H1 (cell line): ENCODE data around the gene RNF113B. TPM values are rescaled to one million over a fixed set of nuclear protein-coding genes. Genes with fewer than 3 reads are reported as not detected.

Experiments used
- CTCF ChIA-PET: fragments of 300-600 bp; sonication (Branson Sonifier 250); formaldehyde crosslinking; loops from one replicate; lab custom pipeline; 2021; ENCODE audit not compliant: partially characterized antibody; lab: Charles Lee
- POLR2A ChIA-PET: fragments of 300-600 bp; sonication (Branson Sonifier 250); formaldehyde crosslinking; loops from one replicate; lab custom pipeline; 2021; ENCODE audit warnings: inconsistent platforms; ENCODE audit not compliant: partially characterized antibody; lab: Charles Lee
- DNase-seq, 2 experiments: peaks; one replicate each; pipeline versions ENCODE4 v3.0.0 to v3.0.0-alpha.2; 2010 to 2022; ENCODE audit warnings: low spot score in 2 of 2, low read depth in 1 of 2, mixed read lengths in 1 of 2
- FAIRE-seq: peaks from 2 replicates; lab custom pipeline; 2011; peaks lifted over from hg19 to GRCh38; lab: Jason Lieb, UNC
- H2AFZ ChIP-seq: 2 replicates; pipeline ENCODE4 v1.8.1; 2012; ENCODE audit warnings: low read length, inconsistent platforms
- H2AK5ac ChIP-seq: 2 replicates; pipeline ENCODE4 v1.6.1; 2013; ENCODE audit warnings: low read depth, low read length
- H2BK120ac ChIP-seq: replicated peaks from 2 replicates; pipeline ENCODE3; 2013; ENCODE audit warnings: low read depth, low read length, inconsistent platforms
- H2BK12ac ChIP-seq: 2 replicates; pipeline ENCODE4 v1.6.1; 2013; ENCODE audit warnings: low read depth, low read length
- H2BK15ac ChIP-seq: 2 replicates; pipeline ENCODE4 v1.6.1; 2013; ENCODE audit warnings: low read length
- H2BK20ac ChIP-seq: 2 replicates; pipeline ENCODE4 v1.6.1; 2013; ENCODE audit warnings: low read length
- H2BK5ac ChIP-seq: 2 replicates; pipeline ENCODE4 v1.6.1; 2013; ENCODE audit warnings: low read depth, low read length
- H3K14ac ChIP-seq: 2 replicates; pipeline ENCODE4 v1.6.1; 2013; ENCODE audit warnings: inconsistent platforms; ENCODE audit not compliant: insufficient read length
- H3K18ac ChIP-seq: 2 replicates; pipeline ENCODE4 v1.6.1; 2013; ENCODE audit warnings: low read length; ENCODE audit errors: extremely low read depth
- H3K23ac ChIP-seq: 2 replicates; pipeline ENCODE4 v1.6.1; 2013; ENCODE audit warnings: inconsistent platforms; ENCODE audit not compliant: insufficient read length
- H3K23me2 ChIP-seq: 2 replicates; pipeline ENCODE4 v1.6.1; 2013; ENCODE audit warnings: low read depth, low read length
- H3K27ac ChIP-seq: 2 replicates; pipeline ENCODE4 v1.6.1; 2011; ENCODE audit warnings: low read depth, low read length, inconsistent platforms
- H3K27me3 ChIP-seq, 4 experiments: replicated peaks in 1 of 4; 1 replicate in 1 of 4; 2 replicates in 3 of 4; pipeline versions ENCODE4 v1.6.1 to v1.8.1; 2011 to 2013; ENCODE audit warnings: low read length in 3 of 4, mild to moderate bottlenecking in 3 of 4, inconsistent platforms in 2 of 4, mixed read lengths in 2 of 4, moderate library complexity in 1 of 4; ENCODE audit not compliant: control insufficient read depth in 3 of 4, insufficient read depth in 3 of 4; ENCODE audit errors: extremely low read depth in 1 of 4
- H3K36me3 ChIP-seq, 4 experiments: 2 replicates each; pipeline versions ENCODE4 v1.6.1 to v1.8.1; 2011 to 2013; ENCODE audit warnings: mild to moderate bottlenecking in 4 of 4, low read length in 3 of 4, moderate library complexity in 2 of 4, control low read depth in 1 of 4, inconsistent platforms in 1 of 4; ENCODE audit not compliant: insufficient read depth in 4 of 4, control insufficient read depth in 2 of 4
- H3K4ac ChIP-seq: replicated peaks from 2 replicates; pipeline ENCODE3; 2013; ENCODE audit warnings: low read length, low read depth, mixed read lengths, inconsistent platforms; ENCODE audit not compliant: insufficient read length
- H3K4me1 ChIP-seq, 4 experiments: replicated peaks in 1 of 4; 1 replicate in 1 of 4; 2 replicates in 3 of 4; pipeline versions ENCODE4 v1.6.1 to v1.8.1; 2011 to 2013; ENCODE audit warnings: low read length in 3 of 4, inconsistent platforms in 2 of 4, mixed read lengths in 1 of 4; ENCODE audit not compliant: insufficient read depth in 4 of 4, control insufficient read depth in 3 of 4
- H3K4me2 ChIP-seq, 2 experiments: 2 replicates each; pipeline versions ENCODE4 v1.6.1 to v1.8.1; 2011 to 2013; ENCODE audit warnings: low read depth in 2 of 2, low read length in 2 of 2, control low read depth in 1 of 2, inconsistent platforms in 1 of 2, mild to moderate bottlenecking in 1 of 2; ENCODE audit not compliant: insufficient read depth in 1 of 2
- H3K4me3 ChIP-seq, 4 experiments: fragments of 200-600, 300-600 bp in 1 of 4; sonication (generic), shearing (Covaris generic), sonication (Bioruptor Twin) in 1 of 4; 2 replicates each; pipeline versions ENCODE4 v1.5.1 to v1.8.1; 2011 to 2016; ENCODE audit warnings: low read length in 4 of 4, low read depth in 3 of 4, control low read depth in 2 of 4, inconsistent platforms in 2 of 4, mild to moderate bottlenecking in 2 of 4, mixed read lengths in 1 of 4, moderate library complexity in 1 of 4; ENCODE audit not compliant: insufficient read depth in 2 of 4; ENCODE audit errors: extremely low read depth in 1 of 4
- H3K56ac ChIP-seq: replicated peaks from 2 replicates; pipeline ENCODE3; 2013; ENCODE audit warnings: low read depth, mild to moderate bottlenecking, mixed read lengths, low read length, inconsistent platforms; ENCODE audit not compliant: insufficient read length
- H3K79me1 ChIP-seq: 2 replicates; pipeline ENCODE4 v1.6.1; 2013; ENCODE audit warnings: low read depth, low read length, control low read depth
- H3K79me2 ChIP-seq, 2 experiments: 2 replicates each; pipeline versions ENCODE4 v1.6.1 to v1.8.1; 2012 to 2013; ENCODE audit warnings: low read length in 2 of 2, mild to moderate bottlenecking in 2 of 2, inconsistent platforms in 1 of 2; ENCODE audit not compliant: insufficient read depth in 2 of 2, control insufficient read depth in 1 of 2
- H3K9ac ChIP-seq, 4 experiments: replicated peaks in 1 of 4; 1 replicate in 1 of 4; 2 replicates in 3 of 4; pipeline versions ENCODE4 v1.6.1 to v1.8.1; 2011 to 2013; ENCODE audit warnings: low read depth in 3 of 4, low read length in 3 of 4, control low read depth in 2 of 4, mild to moderate bottlenecking in 2 of 4, moderate library complexity in 2 of 4, inconsistent platforms in 1 of 4; ENCODE audit errors: extremely low read depth in 1 of 4
- H3K9me3 ChIP-seq, 2 experiments: 2 replicates each; pipeline versions ENCODE4 v1.6.1 to v1.8.1; 2012 to 2013; ENCODE audit warnings: mild to moderate bottlenecking in 2 of 2, moderate library complexity in 2 of 2, control low read depth in 1 of 2, inconsistent platforms in 1 of 2, low read depth in 1 of 2, low read length in 1 of 2, mixed read lengths in 1 of 2; ENCODE audit not compliant: insufficient read depth in 2 of 2
- H4K20me1 ChIP-seq, 2 experiments: replicated peaks in 1 of 2; 2 replicates each; pipeline versions ENCODE3 to v1.8.1; 2011 to 2013; ENCODE audit warnings: inconsistent platforms in 2 of 2, low read length in 2 of 2, mild to moderate bottlenecking in 1 of 2; ENCODE audit not compliant: insufficient read depth in 2 of 2, control insufficient read depth in 1 of 2
- H4K5ac ChIP-seq: 2 replicates; pipeline ENCODE4 v1.6.1; 2013; ENCODE audit warnings: low read length, low read depth, mixed read lengths, inconsistent platforms; ENCODE audit not compliant: insufficient read length
- H4K8ac ChIP-seq: 2 replicates; pipeline ENCODE4 v1.8.0; 2013; ENCODE audit warnings: mild to moderate bottlenecking, moderate library complexity, low read length, inconsistent platforms; ENCODE audit not compliant: insufficient read depth; ENCODE audit errors: extremely low read depth
- H4K91ac ChIP-seq: replicated peaks from 2 replicates; pipeline ENCODE3; 2013; ENCODE audit warnings: low read length, mixed read lengths, inconsistent platforms; ENCODE audit not compliant: insufficient read length
- CHD1 ChIP-seq: IDR thresholded peaks from 2 replicates; pipeline ENCODE4 v1.6.1; 2012; ENCODE audit warnings: low read depth, low read length, improper control_type of control experiment
- EGR1 ChIP-seq: IDR thresholded peaks from 2 replicates; pipeline ENCODE4 v1.6.1; 2011; ENCODE audit warnings: low read depth, low read length, borderline replicate concordance
- GTF2F1 ChIP-seq: IDR thresholded peaks from 2 replicates; pipeline ENCODE4 v1.6.1; 2012; ENCODE audit warnings: low read depth, low read length, improper control_type of control experiment, borderline replicate concordance
- KDM5A ChIP-seq: fragments of 200-600 bp; IDR thresholded peaks from 2 replicates; pipeline ENCODE4 v1.7.1; 2012; ENCODE audit warnings: mild to moderate bottlenecking, low read length, inconsistent platforms, mixed read lengths
- SAP30 ChIP-seq: fragments of 300-600 bp; sonication (generic); IDR thresholded peaks from 2 replicates; pipeline ENCODE4 v1.7.1; 2012; ENCODE audit warnings: low read length, moderate library complexity, mild to moderate bottlenecking, inconsistent platforms; ENCODE audit not compliant: insufficient read depth, insufficient replicate concordance
- TEAD4 ChIP-seq: IDR thresholded peaks from 2 replicates; pipeline ENCODE4 v1.6.1; 2012; ENCODE audit warnings: low read depth, low read length, inconsistent platforms, mixed read lengths
- ZNF274 ChIP-seq: IDR thresholded peaks from 2 replicates; pipeline ENCODE4 v1.7.0; 2012; ENCODE audit warnings: low read length, borderline replicate concordance; ENCODE audit errors: extremely low read depth
- WGBS, 2 experiments: shearing (Covaris generic) in 1 of 2; methylation state at CpG; one replicate each; pipeline versions ENCODE4 v1.1.6 to v1.1.7; 2013 to 2015; ENCODE audit warnings: low lambda C conversion rate in 2 of 2, mixed read lengths in 2 of 2, inconsistent platforms in 1 of 2, low coverage in 1 of 2, missing lambda C conversion rate in 1 of 2; ENCODE audit not compliant: insufficient replicate concordance in 2 of 2, insufficient coverage in 1 of 2, insufficient read length in 1 of 2; ENCODE audit errors: extremely low coverage in 1 of 2, missing lambda C conversion rate in 1 of 2; 5-methylcytosine and 5-hydroxymethylcytosine counted together
- polyA plus RNA-seq, 7 experiments: library from polyadenylated mRNA; depleted of rRNA in 3 of 7; stranded (reverse) in 5 of 7; unstranded in 2 of 7; fragments of >200 nt in 5 of 7; fragments of 200-250 nt in 2 of 7; gene quantifications; 1 replicate in 5 of 7; 2 replicates in 1 of 7; 4 replicates in 1 of 7; pipeline versions ENCODE4 v1.2.1 to v1.2.3, GENCODE V29; 2011 to 2013; ENCODE audit warnings: missing spikeins in 2 of 7, mixed read lengths in 2 of 7
- total RNA-seq: library from RNA; stranded (reverse); fragmentation: NEBNext Ultra II Directional; extraction: Animal tissue kit (Norgen Biotek cat#: 25700); gene quantifications from 2 replicates; pipeline ENCODE4 v1.2.1, GENCODE V29; 2021

The RNF113B gene
- total and polyA plus RNA-seq, 2 of the 8 experiments (the other 6 are each of a cell fraction or from before 2014, with no cell fraction given) = not detected

DNA sequence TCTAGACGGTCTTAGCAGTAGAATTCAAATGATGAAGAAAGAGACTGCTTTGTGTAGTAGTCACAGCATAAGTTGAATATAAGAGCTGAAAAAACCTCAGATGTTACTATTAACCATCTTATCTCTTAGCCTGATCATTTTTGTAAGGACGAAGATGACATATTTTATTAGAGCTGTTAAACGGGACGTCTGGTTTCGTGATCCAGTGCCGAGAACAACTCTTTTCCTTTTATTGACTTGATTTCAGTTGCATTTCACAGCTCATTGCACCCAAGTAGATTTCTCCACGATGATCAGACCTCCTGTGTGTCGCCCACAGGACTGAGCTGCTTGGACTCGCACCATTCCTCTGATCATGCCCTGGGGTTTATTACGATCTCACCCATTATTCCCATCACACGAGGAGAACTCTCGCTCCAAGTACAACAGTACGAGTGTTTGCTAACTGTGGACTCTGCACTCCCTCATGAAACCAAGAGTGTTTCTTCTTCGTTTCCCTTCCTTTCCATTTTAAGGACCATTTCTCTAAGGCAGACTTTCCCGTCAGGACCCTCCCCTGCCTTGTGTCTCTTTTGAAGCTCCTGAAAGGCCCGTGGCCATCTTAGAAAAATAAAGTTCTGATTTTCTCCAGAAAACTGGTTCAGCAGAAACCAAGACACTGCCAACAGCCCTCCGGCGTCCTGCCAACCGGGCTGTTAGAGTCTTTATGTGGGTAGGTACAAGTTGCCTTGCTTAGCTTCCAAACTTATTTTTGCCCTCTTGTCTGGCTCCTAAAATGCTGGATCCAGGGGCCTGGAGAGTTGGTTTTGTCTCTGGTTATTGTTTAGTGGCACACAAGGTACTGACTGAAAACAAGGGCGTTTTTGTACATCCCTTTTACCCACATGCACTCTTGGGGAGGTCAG is 48.2 kb upstream of the RNF113B start:
- no peak overlapping the region for H2AFZ ChIP-seq
- ChIA-PET CTCF (interaction anchor here (0.7 to 1.2 kb wide), 3 partner anchors 91 to 204 kb away, joined by 3 read pairs; no protein-coding TSS in a partner anchor), POLR2A (no interaction called here)
- DNase-seq (no peak), FAIRE-seq (no peak)
- no peak overlapping the region for H4K91ac ChIP-seq
- no peak overlapping the region for H3K18ac ChIP-seq
- peaks cover 3 to 50% of the 10 kb centered on the region in 2 experiments; a peak in 2 of 4 replicates for H3K79me2 ChIP-seq
- no peak overlapping the region for H2BK15ac ChIP-seq
- no peak overlapping the region for H2BK12ac ChIP-seq
- H3K23me2 ChIP-seq = no peaks in the 10 kb centered on the region
- H3K14ac ChIP-seq = no peak overlapping the region
- H3K4me1 ChIP-seq = no peaks in the 10 kb centered on the region
- H3K27me3 ChIP-seq = no peaks in the 10 kb centered on the region
- H3K36me3 ChIP-seq = peaks cover 0 to under 1% (median 0%) of the 10 kb centered on the region in 4 experiments; a peak in 2 of 8 replicates
- peaks cover 0 to 1% of the 10 kb centered on the region in 2 experiments; a peak in 1 of 4 replicates for H3K9me3 ChIP-seq
- H2BK5ac ChIP-seq = no peak overlapping the region
- H3K4me2 ChIP-seq = no peak overlapping the region
- no peak overlapping the region for H2BK20ac ChIP-seq
- no peak overlapping the region for H3K4ac ChIP-seq
- H2AK5ac ChIP-seq = no peak overlapping the region
- no peak overlapping the region for H3K23ac ChIP-seq
- no peak overlapping the region for H3K4me3 ChIP-seq
- H3K27ac ChIP-seq = no peak overlapping the region
- H4K5ac ChIP-seq = no peak overlapping the region
- peaks cover 2 to 3% of the 10 kb centered on the region in 2 experiments for H4K20me1 ChIP-seq
- peaks cover 6% of the 10 kb centered on the region; the same call in 1 of the 2 replicates for H3K79me1 ChIP-seq
- no peak overlapping the region for H2BK120ac ChIP-seq
- no peak overlapping the region for H3K56ac ChIP-seq
- WGBS, 2 experiments = 89% methylated on average over 20 of the region's 20 CpGs; no CpG with 5 or more reads in 1 of the 2 experiments
- no peak overlapping the region for H4K8ac ChIP-seq
- no peak overlapping the region for H3K9ac ChIP-seq
- no peak for TF ChIP-seq ZNF274
- no peak for TF ChIP-seq CHD1
- no peak for TF ChIP-seq KDM5A
- TF ChIP-seq GTF2F1 = no peak
- no peak for TF ChIP-seq EGR1
- TF ChIP-seq TEAD4 = no peak
- no peak for TF ChIP-seq SAP30
